Measurements from ENCODE around the gene UNKL. TPM values are rescaled to one million over a fixed set of nuclear protein-coding genes. Genes with fewer than 3 reads are reported as not detected.
"Not testable (repeated sequence)": the region's sequence is repeated elsewhere in the genome, so short reads cannot be mapped to it uniquely, and the experiment has no call there.

Gene UNKL
- total RNA-seq, 1 donor from 2014 or later: 13.8 TPM

- DNase-seq (ENCODE audit: low read depth): no peak
Measured at GRCh38 chr16:1338855-1339675, 75.4 kb downstream of the UNKL start.

- no peak for DNase-seq (ENCODE audit: low read depth)
Measured at GRCh38 chr16:1338119-1338730, 76.3 kb downstream of the UNKL start.

- no peak for DNase-seq (ENCODE audit: low read depth)
Measured at GRCh38 chr16:1337486-1337885, 77.0 kb downstream of the UNKL start.

GRCh38 chr16:1336619-1337018 lies 77.9 kb downstream of the UNKL start:
- no peak for DNase-seq (ENCODE audit: low read depth)

- no peak for DNase-seq (ENCODE audit: low read depth)
Measured at GRCh38 chr16:1335996-1336395, 78.5 kb downstream of the UNKL start.

- no peak for DNase-seq (ENCODE audit: low read depth)
Measured at GRCh38 chr16:1335211-1335971, 79.1 kb downstream of the UNKL start.

GRCh38 chr16:1334739-1335138 lies 79.8 kb downstream of the UNKL start:
- DNase-seq (ENCODE audit: low read depth): no peak

GRCh38 chr16:1333854-1334700 lies 80.4 kb downstream of the UNKL start:
- no peak for DNase-seq (ENCODE audit: low read depth)

- DNase-seq (ENCODE audit: low read depth): no peak
Measured at GRCh38 chr16:1333149-1333812, 81.2 kb downstream of the UNKL start, which contains the start of gene BAIAP3. Gene BAIAP3, plus strand, starts transcription at chr16:1333645. Its CDS starts 4,905 bp downstream, at chr16:1338550.

GRCh38 chr16:1332618-1333148 lies 81.8 kb downstream of the UNKL start:
- DNase-seq (ENCODE audit: low read depth): no peak

- DNase-seq (ENCODE audit: low read depth): peak; percentile 92
Measured at GRCh38 chr16:1331712-1332617, 82.5 kb downstream of the UNKL start.

GRCh38 chr16:1330931-1331711 lies 83.4 kb downstream of the UNKL start:
- no peak for DNase-seq (ENCODE audit: low read depth)

- no peak for DNase-seq (ENCODE audit: low read depth)
Measured at GRCh38 chr16:1330260-1330914, 84.1 kb downstream of the UNKL start.

- not testable (repeated sequence) for DNase-seq (ENCODE audit: low read depth)
Measured at GRCh38 chr16:1328961-1329360, 85.5 kb downstream of the UNKL start.

GRCh38 chr16:1328136-1328535 lies 86.4 kb downstream of the UNKL start:
- not testable (repeated sequence) for DNase-seq (ENCODE audit: low read depth)

GRCh38 chr16:1327619-1327947 lies 86.9 kb downstream of the UNKL start:
- DNase-seq (ENCODE audit: low read depth): no peak

GRCh38 chr16:1326946-1327618 lies 87.4 kb downstream of the UNKL start:
- DNase-seq (ENCODE audit: low read depth): no peak

GRCh38 chr16:1326391-1326790 lies 88.1 kb downstream of the UNKL start:
- no peak for DNase-seq (ENCODE audit: low read depth)

Data from renal cortical epithelial cell (primary cell).